H1 (cell line): Measurements from ENCODE around the gene SH3PXD2A. TPM values are rescaled to one million over a fixed set of nuclear protein-coding genes. Genes with fewer than 3 reads are reported as not detected.

ENCODE experiments used
- CTCF ChIA-PET: fragments of 300-600 bp; sonication (Branson Sonifier 250); formaldehyde crosslinking; loops from one replicate; lab custom pipeline; 2021; ENCODE audit not compliant: partially characterized antibody; lab: Charles Lee
- POLR2A ChIA-PET: fragments of 300-600 bp; sonication (Branson Sonifier 250); formaldehyde crosslinking; loops from one replicate; lab custom pipeline; 2021; ENCODE audit warnings: inconsistent platforms; ENCODE audit not compliant: partially characterized antibody; lab: Charles Lee
- DNase-seq, 2 experiments: peaks; one replicate each; pipeline versions ENCODE4 v3.0.0 to v3.0.0-alpha.2; 2010 to 2022; ENCODE audit warnings: low spot score in 2 of 2, low read depth in 1 of 2, mixed read lengths in 1 of 2
- FAIRE-seq: peaks from 2 replicates; lab custom pipeline; 2011; peaks lifted over from hg19 to GRCh38; lab: Jason Lieb, UNC
- H2AFZ ChIP-seq: 2 replicates; pipeline ENCODE4 v1.8.1; 2012; ENCODE audit warnings: low read length, inconsistent platforms
- H2AK5ac ChIP-seq: 2 replicates; pipeline ENCODE4 v1.6.1; 2013; ENCODE audit warnings: low read depth, low read length
- H2BK120ac ChIP-seq: replicated peaks from 2 replicates; pipeline ENCODE3; 2013; ENCODE audit warnings: low read depth, low read length, inconsistent platforms
- H2BK12ac ChIP-seq: 2 replicates; pipeline ENCODE4 v1.6.1; 2013; ENCODE audit warnings: low read depth, low read length
- H2BK15ac ChIP-seq: 2 replicates; pipeline ENCODE4 v1.6.1; 2013; ENCODE audit warnings: low read length
- H2BK20ac ChIP-seq: 2 replicates; pipeline ENCODE4 v1.6.1; 2013; ENCODE audit warnings: low read length
- H2BK5ac ChIP-seq: 2 replicates; pipeline ENCODE4 v1.6.1; 2013; ENCODE audit warnings: low read depth, low read length
- H3K14ac ChIP-seq: 2 replicates; pipeline ENCODE4 v1.6.1; 2013; ENCODE audit warnings: inconsistent platforms; ENCODE audit not compliant: insufficient read length
- H3K18ac ChIP-seq: 2 replicates; pipeline ENCODE4 v1.6.1; 2013; ENCODE audit warnings: low read length; ENCODE audit errors: extremely low read depth
- H3K23ac ChIP-seq: 2 replicates; pipeline ENCODE4 v1.6.1; 2013; ENCODE audit warnings: inconsistent platforms; ENCODE audit not compliant: insufficient read length
- H3K23me2 ChIP-seq: 2 replicates; pipeline ENCODE4 v1.6.1; 2013; ENCODE audit warnings: low read depth, low read length
- H3K27ac ChIP-seq: 2 replicates; pipeline ENCODE4 v1.6.1; 2011; ENCODE audit warnings: low read depth, low read length, inconsistent platforms
- H3K27me3 ChIP-seq, 4 experiments: replicated peaks in 1 of 4; 1 replicate in 1 of 4; 2 replicates in 3 of 4; pipeline versions ENCODE4 v1.6.1 to v1.8.1; 2011 to 2013; ENCODE audit warnings: low read length in 3 of 4, mild to moderate bottlenecking in 3 of 4, inconsistent platforms in 2 of 4, mixed read lengths in 2 of 4, moderate library complexity in 1 of 4; ENCODE audit not compliant: control insufficient read depth in 3 of 4, insufficient read depth in 3 of 4; ENCODE audit errors: extremely low read depth in 1 of 4
- H3K36me3 ChIP-seq, 4 experiments: 2 replicates each; pipeline versions ENCODE4 v1.6.1 to v1.8.1; 2011 to 2013; ENCODE audit warnings: mild to moderate bottlenecking in 4 of 4, low read length in 3 of 4, moderate library complexity in 2 of 4, control low read depth in 1 of 4, inconsistent platforms in 1 of 4; ENCODE audit not compliant: insufficient read depth in 4 of 4, control insufficient read depth in 2 of 4
- H3K4ac ChIP-seq: replicated peaks from 2 replicates; pipeline ENCODE3; 2013; ENCODE audit warnings: low read length, low read depth, mixed read lengths, inconsistent platforms; ENCODE audit not compliant: insufficient read length
- H3K4me1 ChIP-seq, 4 experiments: replicated peaks in 1 of 4; 1 replicate in 1 of 4; 2 replicates in 3 of 4; pipeline versions ENCODE4 v1.6.1 to v1.8.1; 2011 to 2013; ENCODE audit warnings: low read length in 3 of 4, inconsistent platforms in 2 of 4, mixed read lengths in 1 of 4; ENCODE audit not compliant: insufficient read depth in 4 of 4, control insufficient read depth in 3 of 4
- H3K4me2 ChIP-seq, 2 experiments: 2 replicates each; pipeline versions ENCODE4 v1.6.1 to v1.8.1; 2011 to 2013; ENCODE audit warnings: low read depth in 2 of 2, low read length in 2 of 2, control low read depth in 1 of 2, inconsistent platforms in 1 of 2, mild to moderate bottlenecking in 1 of 2; ENCODE audit not compliant: insufficient read depth in 1 of 2
- H3K4me3 ChIP-seq, 4 experiments: fragments of 200-600, 300-600 bp in 1 of 4; sonication (generic), shearing (Covaris generic), sonication (Bioruptor Twin) in 1 of 4; 2 replicates each; pipeline versions ENCODE4 v1.5.1 to v1.8.1; 2011 to 2016; ENCODE audit warnings: low read length in 4 of 4, low read depth in 3 of 4, control low read depth in 2 of 4, inconsistent platforms in 2 of 4, mild to moderate bottlenecking in 2 of 4, mixed read lengths in 1 of 4, moderate library complexity in 1 of 4; ENCODE audit not compliant: insufficient read depth in 2 of 4; ENCODE audit errors: extremely low read depth in 1 of 4
- H3K56ac ChIP-seq: replicated peaks from 2 replicates; pipeline ENCODE3; 2013; ENCODE audit warnings: low read depth, mild to moderate bottlenecking, mixed read lengths, low read length, inconsistent platforms; ENCODE audit not compliant: insufficient read length
- H3K79me1 ChIP-seq: 2 replicates; pipeline ENCODE4 v1.6.1; 2013; ENCODE audit warnings: low read depth, low read length, control low read depth
- H3K79me2 ChIP-seq, 2 experiments: 2 replicates each; pipeline versions ENCODE4 v1.6.1 to v1.8.1; 2012 to 2013; ENCODE audit warnings: low read length in 2 of 2, mild to moderate bottlenecking in 2 of 2, inconsistent platforms in 1 of 2; ENCODE audit not compliant: insufficient read depth in 2 of 2, control insufficient read depth in 1 of 2
- H3K9ac ChIP-seq, 4 experiments: replicated peaks in 1 of 4; 1 replicate in 1 of 4; 2 replicates in 3 of 4; pipeline versions ENCODE4 v1.6.1 to v1.8.1; 2011 to 2013; ENCODE audit warnings: low read depth in 3 of 4, low read length in 3 of 4, control low read depth in 2 of 4, mild to moderate bottlenecking in 2 of 4, moderate library complexity in 2 of 4, inconsistent platforms in 1 of 4; ENCODE audit errors: extremely low read depth in 1 of 4
- H3K9me3 ChIP-seq, 2 experiments: 2 replicates each; pipeline versions ENCODE4 v1.6.1 to v1.8.1; 2012 to 2013; ENCODE audit warnings: mild to moderate bottlenecking in 2 of 2, moderate library complexity in 2 of 2, control low read depth in 1 of 2, inconsistent platforms in 1 of 2, low read depth in 1 of 2, low read length in 1 of 2, mixed read lengths in 1 of 2; ENCODE audit not compliant: insufficient read depth in 2 of 2
- H4K20me1 ChIP-seq, 2 experiments: replicated peaks in 1 of 2; 2 replicates each; pipeline versions ENCODE3 to v1.8.1; 2011 to 2013; ENCODE audit warnings: inconsistent platforms in 2 of 2, low read length in 2 of 2, mild to moderate bottlenecking in 1 of 2; ENCODE audit not compliant: insufficient read depth in 2 of 2, control insufficient read depth in 1 of 2
- H4K5ac ChIP-seq: 2 replicates; pipeline ENCODE4 v1.6.1; 2013; ENCODE audit warnings: low read length, low read depth, mixed read lengths, inconsistent platforms; ENCODE audit not compliant: insufficient read length
- H4K8ac ChIP-seq: 2 replicates; pipeline ENCODE4 v1.8.0; 2013; ENCODE audit warnings: mild to moderate bottlenecking, moderate library complexity, low read length, inconsistent platforms; ENCODE audit not compliant: insufficient read depth; ENCODE audit errors: extremely low read depth
- H4K91ac ChIP-seq: replicated peaks from 2 replicates; pipeline ENCODE3; 2013; ENCODE audit warnings: low read length, mixed read lengths, inconsistent platforms; ENCODE audit not compliant: insufficient read length
- CBX8 ChIP-seq: fragments of 300-800, 300-1000 bp; sonication (generic); IDR thresholded peaks from 2 replicates; pipeline ENCODE4 v1.7.1; 2016; ENCODE audit warnings: low read depth, low read length, borderline replicate concordance
- EZH2 ChIP-seq: fragments of 200-600 bp; sonication (generic); IDR thresholded peaks from 2 replicates; pipeline ENCODE4 v1.7.1; 2012; ENCODE audit warnings: low read depth, mild to moderate bottlenecking, moderate library complexity, low read length, inconsistent platforms; ENCODE audit not compliant: severe bottlenecking
- GTF2F1 ChIP-seq: IDR thresholded peaks from 2 replicates; pipeline ENCODE4 v1.6.1; 2012; ENCODE audit warnings: low read depth, low read length, improper control_type of control experiment, borderline replicate concordance
- SAP30 ChIP-seq: fragments of 300-600 bp; sonication (generic); IDR thresholded peaks from 2 replicates; pipeline ENCODE4 v1.7.1; 2012; ENCODE audit warnings: low read length, moderate library complexity, mild to moderate bottlenecking, inconsistent platforms; ENCODE audit not compliant: insufficient read depth, insufficient replicate concordance
- SP4 ChIP-seq: IDR thresholded peaks from 2 replicates; pipeline ENCODE4 v1.6.1; 2012; ENCODE audit warnings: low read length, inconsistent platforms
- TAF7 ChIP-seq: optimal IDR thresholded peaks from 2 replicates; pipeline ENCODE3; 2011; ENCODE audit warnings: low read depth, mild to moderate bottlenecking, inconsistent platforms, low read length, moderate library complexity, borderline replicate concordance
- USF2 ChIP-seq: IDR thresholded peaks from 2 replicates; pipeline ENCODE4 v1.6.1; 2011; ENCODE audit warnings: low read length, improper control_type of control experiment
- WGBS, 2 experiments: shearing (Covaris generic) in 1 of 2; methylation state at CpG; one replicate each; pipeline versions ENCODE4 v1.1.6 to v1.1.7; 2013 to 2015; ENCODE audit warnings: low lambda C conversion rate in 2 of 2, mixed read lengths in 2 of 2, inconsistent platforms in 1 of 2, low coverage in 1 of 2, missing lambda C conversion rate in 1 of 2; ENCODE audit not compliant: insufficient replicate concordance in 2 of 2, insufficient coverage in 1 of 2, insufficient read length in 1 of 2; ENCODE audit errors: extremely low coverage in 1 of 2, missing lambda C conversion rate in 1 of 2; 5-methylcytosine and 5-hydroxymethylcytosine counted together
- polyA plus RNA-seq, 7 experiments: library from polyadenylated mRNA; depleted of rRNA in 3 of 7; stranded (reverse) in 5 of 7; unstranded in 2 of 7; fragments of >200 nt in 5 of 7; fragments of 200-250 nt in 2 of 7; gene quantifications; 1 replicate in 5 of 7; 2 replicates in 1 of 7; 4 replicates in 1 of 7; pipeline versions ENCODE4 v1.2.1 to v1.2.3, GENCODE V29; 2011 to 2013; ENCODE audit warnings: missing spikeins in 2 of 7, mixed read lengths in 2 of 7
- total RNA-seq: library from RNA; stranded (reverse); fragmentation: NEBNext Ultra II Directional; extraction: Animal tissue kit (Norgen Biotek cat#: 25700); gene quantifications from 2 replicates; pipeline ENCODE4 v1.2.1, GENCODE V29; 2021

Gene SH3PXD2A
- total and polyA plus RNA-seq, 2 of the 8 experiments (the other 6 are each of a cell fraction or from before 2014, with no cell fraction given) = 5.4 to 16.3 TPM

- Histone ChIP-seq H2BK12ac (no peak overlapping the region), H3K14ac (no peak overlapping the region), H2AFZ (no peak overlapping the region), H3K23me2 (no peaks in the 10 kb centered on the region), H3K9me3 (no peaks in the 10 kb centered on the region), H2BK5ac (no peak overlapping the region), H3K79me2 (no peaks in the 10 kb centered on the region), H3K27ac (no peak overlapping the region), H4K91ac (no peak overlapping the region), H3K36me3 (no peaks in the 10 kb centered on the region), H3K4me3 (no peak overlapping the region)
- POLR2A ChIA-PET = no interaction called here
- no peak for TF ChIP-seq GTF2F1
- TF ChIP-seq SAP30 = no peak
- no peak for TF ChIP-seq TAF7
- no peak for TF ChIP-seq EZH2
- TF ChIP-seq USF2 = no peak
- no peak for TF ChIP-seq SP4
- no peak for TF ChIP-seq CBX8
- TF ChIP-seq, all 59 proteins: peak for 0
- no peak for DNase-seq
- no peak overlapping the region for H2BK20ac ChIP-seq
- no peak overlapping the region for H2AK5ac ChIP-seq
- no peak overlapping the region for H3K56ac ChIP-seq
- no peaks in the 10 kb centered on the region for H4K20me1 ChIP-seq
- H3K79me1 ChIP-seq = no peaks in the 10 kb centered on the region; the same call in 1 of the 2 replicates
- no peak overlapping the region for H3K23ac ChIP-seq
- H4K8ac ChIP-seq = no peak overlapping the region
- no peak overlapping the region for H2BK120ac ChIP-seq
- no peak overlapping the region for H4K5ac ChIP-seq
- no peak overlapping the region for H3K9ac ChIP-seq
- no peaks in the 10 kb centered on the region for H3K4me1 ChIP-seq
- CTCF ChIA-PET = interaction anchor here (0.6 to 2.1 kb wide), 9 partner anchors 17 to 74 kb away, joined by 3 to 5 read pairs (median 3); no protein-coding TSS in a partner anchor
- 87% methylated on average over 6 of the region's 6 CpGs; no CpG with 5 or more reads in 1 of the 2 experiments for WGBS, 2 experiments
- no peak overlapping the region for H3K4ac ChIP-seq
- no peak overlapping the region for H3K4me2 ChIP-seq
- no peak overlapping the region for H2BK15ac ChIP-seq
- FAIRE-seq = no peak
- H3K27me3 ChIP-seq = no peaks in the 10 kb centered on the region
- no peak overlapping the region for H3K18ac ChIP-seq
These were observed 43.9 kb downstream of the SH3PXD2A start for GRCh38 chr10:103811463-103811862.
